ENCODE measurements around the gene SENP7.
"Not testable (repeated sequence)": the region's sequence is repeated elsewhere in the genome, so short reads cannot be mapped to it uniquely, and the experiment has no call there.

The SENP7 gene

DNA sequence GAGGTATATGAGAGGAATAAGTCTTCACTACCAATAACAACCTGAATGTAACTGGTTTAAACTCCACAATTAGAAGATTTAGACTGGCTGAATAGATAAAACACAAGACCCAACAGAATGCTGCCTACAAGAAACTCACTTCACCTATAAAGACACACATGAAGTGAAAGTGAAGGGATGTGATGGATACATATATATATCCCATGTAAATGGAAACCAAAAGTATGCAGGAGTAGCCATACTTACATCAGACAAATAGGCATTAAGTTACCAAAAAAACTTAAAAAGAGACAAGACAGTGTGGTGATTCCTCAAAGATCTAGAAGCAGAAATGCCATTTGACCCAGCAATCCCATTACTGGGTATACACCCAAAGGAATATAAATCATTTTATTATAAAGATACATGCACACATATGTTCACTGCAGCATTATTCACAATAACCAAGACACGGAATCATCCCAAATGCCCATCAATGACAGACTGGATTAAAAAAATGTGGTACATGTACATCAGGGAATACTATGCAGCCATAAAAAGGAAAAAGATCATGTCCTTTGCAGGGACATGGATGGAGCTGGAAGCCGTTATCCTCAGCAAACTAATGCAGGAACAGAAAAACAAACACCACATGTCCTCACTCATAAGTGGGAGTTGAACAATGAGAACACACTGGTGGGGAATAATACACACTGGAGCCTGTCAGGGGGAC lies 38.0 kb downstream of the SENP7 start:
- not testable (repeated sequence) for ATAC-seq
- TF ChIP-seq ZNF8 (CRISPR knock-in tag; IDR thresholded peaks at IDR 0.05) = peak; percentile 62; the same call in 1 of the 2 replicates

DNA sequence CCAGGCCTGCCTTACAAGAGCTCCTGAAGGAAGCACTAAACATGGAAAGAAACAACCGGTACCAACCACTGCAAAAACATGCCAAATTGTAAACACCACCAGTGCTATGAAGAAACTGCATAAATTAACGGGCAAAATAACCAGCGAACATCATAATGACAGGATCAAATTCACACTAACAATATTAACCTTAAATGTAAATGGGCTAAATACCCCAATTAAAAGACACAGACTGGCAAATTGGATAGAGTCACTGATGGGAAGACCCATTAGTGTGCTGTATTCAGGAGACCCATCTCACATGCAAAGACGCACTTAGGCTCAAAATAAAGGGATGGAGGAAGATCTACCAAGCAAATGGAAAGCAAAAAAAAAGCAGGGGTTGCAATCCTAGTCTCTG lies 44.3 kb downstream of the SENP7 start:
- ATAC-seq = not testable (repeated sequence)

DNA sequence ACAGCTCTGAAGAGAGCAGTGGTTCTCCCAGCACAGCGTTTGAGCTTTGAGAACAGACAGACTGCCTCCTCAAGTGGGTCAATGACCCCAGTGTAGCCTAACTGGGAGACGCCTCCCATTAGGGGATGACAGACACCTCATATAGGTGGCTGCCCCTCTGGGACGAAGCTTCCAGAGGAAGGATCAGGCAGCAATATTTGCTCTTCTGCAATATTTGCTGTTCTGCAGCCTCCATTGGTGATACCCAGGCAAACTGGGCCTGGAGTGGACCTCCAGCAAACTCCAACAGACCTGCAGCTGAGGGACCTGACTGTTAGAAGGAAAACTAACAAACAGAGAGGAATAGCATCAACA lies 45.7 kb downstream of the SENP7 start:
- ATAC-seq = not testable (repeated sequence)

DNA sequence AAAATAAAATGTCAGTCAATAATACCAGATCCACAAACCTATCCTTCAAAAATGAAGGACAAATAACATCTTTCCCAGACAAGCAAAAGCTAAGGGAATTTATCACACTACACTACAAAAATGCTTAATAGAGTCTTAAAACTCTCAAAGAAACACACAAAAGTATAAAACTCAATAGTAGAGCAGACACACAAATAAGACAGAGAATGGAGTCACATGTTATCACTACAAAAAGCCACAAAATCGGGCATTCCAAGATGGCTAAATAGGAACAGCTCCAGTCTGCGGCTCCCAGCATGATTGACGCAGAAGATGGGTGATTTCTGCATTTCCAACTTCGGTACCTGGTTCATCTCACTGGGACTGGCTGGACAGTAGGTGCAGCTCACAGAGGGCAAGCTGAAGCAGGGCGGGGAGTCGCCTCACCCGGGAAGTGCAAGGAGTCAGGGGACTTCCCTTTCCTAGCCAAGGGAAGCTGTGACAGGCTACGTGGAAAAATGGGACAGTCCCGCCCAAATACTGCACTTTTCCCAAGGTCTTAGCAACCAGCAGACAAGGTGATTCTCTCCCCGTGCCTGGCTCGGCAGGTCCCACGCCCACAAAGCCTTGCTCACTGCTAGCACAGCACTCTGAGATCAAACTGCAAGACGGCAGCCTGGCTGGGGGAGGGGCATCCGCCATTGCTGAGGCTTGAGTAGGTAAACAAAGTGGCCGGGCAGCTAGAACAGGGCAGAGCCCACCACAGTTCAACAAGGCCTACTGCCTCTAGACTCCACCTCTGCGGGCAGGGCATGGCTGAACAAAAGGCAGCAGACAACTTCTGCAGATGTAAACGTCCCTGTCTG lies 46.3 kb downstream of the SENP7 start:
- TF ChIP-seq ZNF8 (CRISPR knock-in tag; IDR thresholded peaks at IDR 0.05) = no peak
- TF ChIP-seq, protein P1, sequence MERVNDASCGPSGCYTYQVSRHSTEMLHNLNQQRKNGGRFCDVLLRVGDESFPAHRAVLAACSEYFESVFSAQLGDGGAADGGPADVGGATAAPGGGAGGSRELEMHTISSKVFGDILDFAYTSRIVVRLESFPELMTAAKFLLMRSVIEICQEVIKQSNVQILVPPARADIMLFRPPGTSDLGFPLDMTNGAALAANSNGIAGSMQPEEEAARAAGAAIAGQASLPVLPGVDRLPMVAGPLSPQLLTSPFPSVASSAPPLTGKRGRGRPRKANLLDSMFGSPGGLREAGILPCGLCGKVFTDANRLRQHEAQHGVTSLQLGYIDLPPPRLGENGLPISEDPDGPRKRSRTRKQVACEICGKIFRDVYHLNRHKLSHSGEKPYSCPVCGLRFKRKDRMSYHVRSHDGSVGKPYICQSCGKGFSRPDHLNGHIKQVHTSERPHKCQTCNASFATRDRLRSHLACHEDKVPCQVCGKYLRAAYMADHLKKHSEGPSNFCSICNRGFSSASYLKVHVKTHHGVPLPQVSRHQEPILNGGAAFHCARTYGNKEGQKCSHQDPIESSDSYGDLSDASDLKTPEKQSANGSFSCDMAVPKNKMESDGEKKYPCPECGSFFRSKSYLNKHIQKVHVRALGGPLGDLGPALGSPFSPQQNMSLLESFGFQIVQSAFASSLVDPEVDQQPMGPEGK (CRISPR knock-in tag; IDR thresholded peaks at IDR 0.05; ENCODE audit: borderline replicate concordance) = no peak
- TF ChIP-seq, protein P2, sequence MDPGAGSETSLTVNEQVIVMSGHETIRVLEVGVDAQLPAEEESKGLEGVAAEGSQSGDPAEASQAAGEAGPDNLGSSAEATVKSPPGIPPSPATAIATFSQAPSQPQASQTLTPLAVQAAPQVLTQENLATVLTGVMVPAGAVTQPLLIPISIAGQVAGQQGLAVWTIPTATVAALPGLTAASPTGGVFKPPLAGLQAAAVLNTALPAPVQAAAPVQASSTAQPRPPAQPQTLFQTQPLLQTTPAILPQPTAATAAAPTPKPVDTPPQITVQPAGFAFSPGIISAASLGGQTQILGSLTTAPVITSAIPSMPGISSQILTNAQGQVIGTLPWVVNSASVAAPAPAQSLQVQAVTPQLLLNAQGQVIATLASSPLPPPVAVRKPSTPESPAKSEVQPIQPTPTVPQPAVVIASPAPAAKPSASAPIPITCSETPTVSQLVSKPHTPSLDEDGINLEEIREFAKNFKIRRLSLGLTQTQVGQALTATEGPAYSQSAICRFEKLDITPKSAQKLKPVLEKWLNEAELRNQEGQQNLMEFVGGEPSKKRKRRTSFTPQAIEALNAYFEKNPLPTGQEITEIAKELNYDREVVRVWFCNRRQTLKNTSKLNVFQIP (CRISPR knock-in tag; IDR thresholded peaks at IDR 0.05; ENCODE audit: borderline replicate concordance, low read depth) = no peak
- TF ChIP-seq ISL1 (CRISPR knock-in tag; IDR thresholded peaks at IDR 0.05) = no peak
- no peak for TF ChIP-seq BACH2 (CRISPR knock-in tag; IDR thresholded peaks at IDR 0.05; ENCODE audit: borderline replicate concordance)
- TF ChIP-seq ZNF70 (CRISPR knock-in tag; IDR thresholded peaks at IDR 0.05) = no peak
- no peak for TF ChIP-seq ZFP30 (CRISPR knock-in tag; IDR thresholded peaks at IDR 0.05)
- no peak for TF ChIP-seq ESRRG (CRISPR knock-in tag; IDR thresholded peaks at IDR 0.05)
- TF ChIP-seq, protein P3, sequence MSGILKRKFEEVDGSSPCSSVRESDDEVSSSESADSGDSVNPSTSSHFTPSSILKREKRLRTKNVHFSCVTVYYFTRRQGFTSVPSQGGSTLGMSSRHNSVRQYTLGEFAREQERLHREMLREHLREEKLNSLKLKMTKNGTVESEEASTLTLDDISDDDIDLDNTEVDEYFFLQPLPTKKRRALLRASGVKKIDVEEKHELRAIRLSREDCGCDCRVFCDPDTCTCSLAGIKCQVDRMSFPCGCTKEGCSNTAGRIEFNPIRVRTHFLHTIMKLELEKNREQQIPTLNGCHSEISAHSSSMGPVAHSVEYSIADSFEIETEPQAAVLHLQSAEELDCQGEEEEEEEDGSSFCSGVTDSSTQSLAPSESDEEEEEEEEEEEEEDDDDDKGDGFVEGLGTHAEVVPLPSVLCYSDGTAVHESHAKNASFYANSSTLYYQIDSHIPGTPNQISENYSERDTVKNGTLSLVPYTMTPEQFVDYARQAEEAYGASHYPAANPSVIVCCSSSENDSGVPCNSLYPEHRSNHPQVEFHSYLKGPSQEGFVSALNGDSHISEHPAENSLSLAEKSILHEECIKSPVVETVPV (CRISPR knock-in tag; IDR thresholded peaks at IDR 0.05) = no peak
- TF ChIP-seq SNAI2 (CRISPR knock-in tag; IDR thresholded peaks at IDR 0.05) = no peak
- no peak for TF ChIP-seq TCF4 (CRISPR knock-in tag; IDR thresholded peaks at IDR 0.05; ENCODE audit: borderline replicate concordance)
- no peak for TF ChIP-seq PPARA (CRISPR knock-in tag; IDR thresholded peaks at IDR 0.05; ENCODE audit: borderline replicate concordance)
- no peak for TF ChIP-seq ZC3H10 (CRISPR knock-in tag; IDR thresholded peaks at IDR 0.05)
- ATAC-seq = no peak

DNA sequence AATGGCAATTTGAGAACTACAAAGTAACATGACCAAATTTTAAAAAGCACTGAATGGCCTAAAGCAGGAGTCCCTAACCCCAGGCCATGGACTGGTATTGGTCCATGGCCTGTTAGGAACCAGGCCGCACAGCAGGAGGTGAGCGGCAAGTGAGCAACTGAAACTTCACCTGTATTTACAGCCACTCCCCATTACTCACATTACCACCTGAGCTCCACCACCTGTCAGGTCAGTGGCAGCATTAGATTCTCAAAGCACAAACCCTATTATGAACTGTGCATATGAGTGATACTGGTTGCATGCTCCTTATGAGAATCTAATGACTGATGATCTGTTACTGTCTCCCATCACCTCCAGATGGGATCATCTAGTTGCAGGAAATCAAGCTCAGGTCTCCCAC lies 48.8 kb downstream of the SENP7 start:
- no peak for TF ChIP-seq RARB (CRISPR knock-in tag; IDR thresholded peaks at IDR 0.05)
- no peak for TF ChIP-seq ARNTL (CRISPR knock-in tag; IDR thresholded peaks at IDR 0.05; ENCODE audit: borderline replicate concordance, low read depth)
- TF ChIP-seq, protein P3 (CRISPR knock-in tag; IDR thresholded peaks at IDR 0.05) = no peak
- TF ChIP-seq ZNF565 (CRISPR knock-in tag; conservative IDR thresholded peaks at IDR 0.05; ENCODE audit: low read depth) = no peak
- TF ChIP-seq ZNF70 (CRISPR knock-in tag; IDR thresholded peaks at IDR 0.05) = no peak
- TF ChIP-seq TOX (CRISPR knock-in tag; IDR thresholded peaks at IDR 0.05; ENCODE audit: borderline replicate concordance) = no peak
- TF ChIP-seq ISL1 (CRISPR knock-in tag; IDR thresholded peaks at IDR 0.05) = no peak
- TF ChIP-seq, protein P4, sequence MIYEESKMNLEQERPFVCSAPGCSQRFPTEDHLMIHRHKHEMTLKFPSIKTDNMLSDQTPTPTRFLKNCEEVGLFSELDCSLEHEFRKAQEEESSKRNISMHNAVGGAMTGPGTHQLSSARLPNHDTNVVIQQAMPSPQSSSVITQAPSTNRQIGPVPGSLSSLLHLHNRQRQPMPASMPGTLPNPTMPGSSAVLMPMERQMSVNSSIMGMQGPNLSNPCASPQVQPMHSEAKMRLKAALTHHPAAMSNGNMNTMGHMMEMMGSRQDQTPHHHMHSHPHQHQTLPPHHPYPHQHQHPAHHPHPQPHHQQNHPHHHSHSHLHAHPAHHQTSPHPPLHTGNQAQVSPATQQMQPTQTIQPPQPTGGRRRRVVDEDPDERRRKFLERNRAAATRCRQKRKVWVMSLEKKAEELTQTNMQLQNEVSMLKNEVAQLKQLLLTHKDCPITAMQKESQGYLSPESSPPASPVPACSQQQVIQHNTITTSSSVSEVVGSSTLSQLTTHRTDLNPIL (CRISPR knock-in tag; IDR thresholded peaks at IDR 0.05; ENCODE audit: low read depth) = no peak
- no peak for TF ChIP-seq PPARA (CRISPR knock-in tag; IDR thresholded peaks at IDR 0.05; ENCODE audit: borderline replicate concordance)
- TF ChIP-seq ZNF8 (CRISPR knock-in tag; IDR thresholded peaks at IDR 0.05) = no peak
- no peak for TF ChIP-seq BACH2 (CRISPR knock-in tag; IDR thresholded peaks at IDR 0.05; ENCODE audit: borderline replicate concordance)
- ATAC-seq = no peak

Data from SK-N-SH treated with all-trans-retinoic acid at 6 μM for 48 hours (cell line).